ENCODE measurements around the gene ID2. TPM values are rescaled to one million over a fixed set of nuclear protein-coding genes. Genes with fewer than 3 reads are reported as not detected.
A peak's percentile ranks its signal among the peaks of the same experiment; 100 is the strongest.

Gene ID2
- total and polyA plus RNA-seq, 2 of the 13 experiments (the other 11 are each of a cell fraction or from before 2014, with no cell fraction given): 214 to 719 TPM

DNA sequence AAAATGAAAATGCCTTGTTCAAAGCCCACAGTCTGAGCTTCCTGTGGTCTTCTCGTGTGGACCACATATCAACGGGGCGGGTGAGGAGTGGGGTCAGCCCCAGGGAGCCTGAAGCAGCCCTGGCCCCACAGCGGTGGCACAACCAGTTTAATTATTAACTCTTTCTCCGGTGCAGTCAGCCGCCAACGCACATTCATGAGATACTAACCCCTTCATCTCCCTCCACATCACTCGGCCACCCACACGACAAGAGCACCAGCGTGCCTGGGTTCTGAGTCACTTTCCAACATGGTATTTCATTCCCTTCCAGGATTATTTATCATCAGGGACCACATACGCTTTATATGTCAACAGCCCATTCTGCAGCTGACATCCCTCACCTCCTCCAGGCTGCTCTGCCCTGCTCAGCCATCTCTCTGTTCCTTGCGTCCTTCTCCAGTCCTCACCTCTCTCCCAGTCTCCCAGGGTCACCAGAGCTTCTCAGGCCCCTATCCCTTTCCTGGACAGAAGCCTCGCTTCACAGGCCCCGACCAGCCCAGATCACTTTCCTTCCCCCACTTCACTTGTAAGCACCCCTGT lies 48.0 kb upstream of the ID2 start (continued):
- TF ChIP-seq, protein P1, sequence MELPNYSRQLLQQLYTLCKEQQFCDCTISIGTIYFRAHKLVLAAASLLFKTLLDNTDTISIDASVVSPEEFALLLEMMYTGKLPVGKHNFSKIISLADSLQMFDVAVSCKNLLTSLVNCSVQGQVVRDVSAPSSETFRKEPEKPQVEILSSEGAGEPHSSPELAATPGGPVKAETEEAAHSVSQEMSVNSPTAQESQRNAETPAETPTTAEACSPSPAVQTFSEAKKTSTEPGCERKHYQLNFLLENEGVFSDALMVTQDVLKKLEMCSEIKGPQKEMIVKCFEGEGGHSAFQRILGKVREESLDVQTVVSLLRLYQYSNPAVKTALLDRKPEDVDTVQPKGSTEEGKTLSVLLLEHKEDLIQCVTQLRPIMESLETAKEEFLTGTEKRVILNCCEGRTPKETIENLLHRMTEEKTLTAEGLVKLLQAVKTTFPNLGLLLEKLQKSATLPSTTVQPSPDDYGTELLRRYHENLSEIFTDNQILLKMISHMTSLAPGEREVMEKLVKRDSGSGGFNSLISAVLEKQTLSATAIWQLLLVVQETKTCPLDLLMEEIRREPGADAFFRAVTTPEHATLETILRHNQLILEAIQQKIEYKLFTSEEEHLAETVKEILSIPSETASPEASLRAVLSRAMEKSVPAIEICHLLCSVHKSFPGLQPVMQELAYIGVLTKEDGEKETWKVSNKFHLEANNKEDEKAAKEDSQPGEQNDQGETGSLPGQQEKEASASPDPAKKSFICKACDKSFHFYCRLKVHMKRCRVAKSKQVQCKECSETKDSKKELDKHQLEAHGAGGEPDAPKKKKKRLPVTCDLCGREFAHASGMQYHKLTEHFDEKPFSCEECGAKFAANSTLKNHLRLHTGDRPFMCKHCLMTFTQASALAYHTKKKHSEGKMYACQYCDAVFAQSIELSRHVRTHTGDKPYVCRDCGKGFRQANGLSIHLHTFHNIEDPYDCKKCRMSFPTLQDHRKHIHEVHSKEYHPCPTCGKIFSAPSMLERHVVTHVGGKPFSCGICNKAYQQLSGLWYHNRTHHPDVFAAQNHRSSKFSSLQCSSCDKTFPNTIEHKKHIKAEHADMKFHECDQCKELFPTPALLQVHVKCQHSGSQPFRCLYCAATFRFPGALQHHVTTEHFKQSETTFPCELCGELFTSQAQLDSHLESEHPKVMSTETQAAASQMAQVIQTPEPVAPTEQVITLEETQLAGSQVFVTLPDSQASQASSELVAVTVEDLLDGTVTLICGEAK (IDR thresholded peaks at IDR 0.05): no peak
- TF ChIP-seq, protein P1 (CRISPR knock-in tag; IDR thresholded peaks at IDR 0.05): no peak
- TF ChIP-seq, protein P2, sequence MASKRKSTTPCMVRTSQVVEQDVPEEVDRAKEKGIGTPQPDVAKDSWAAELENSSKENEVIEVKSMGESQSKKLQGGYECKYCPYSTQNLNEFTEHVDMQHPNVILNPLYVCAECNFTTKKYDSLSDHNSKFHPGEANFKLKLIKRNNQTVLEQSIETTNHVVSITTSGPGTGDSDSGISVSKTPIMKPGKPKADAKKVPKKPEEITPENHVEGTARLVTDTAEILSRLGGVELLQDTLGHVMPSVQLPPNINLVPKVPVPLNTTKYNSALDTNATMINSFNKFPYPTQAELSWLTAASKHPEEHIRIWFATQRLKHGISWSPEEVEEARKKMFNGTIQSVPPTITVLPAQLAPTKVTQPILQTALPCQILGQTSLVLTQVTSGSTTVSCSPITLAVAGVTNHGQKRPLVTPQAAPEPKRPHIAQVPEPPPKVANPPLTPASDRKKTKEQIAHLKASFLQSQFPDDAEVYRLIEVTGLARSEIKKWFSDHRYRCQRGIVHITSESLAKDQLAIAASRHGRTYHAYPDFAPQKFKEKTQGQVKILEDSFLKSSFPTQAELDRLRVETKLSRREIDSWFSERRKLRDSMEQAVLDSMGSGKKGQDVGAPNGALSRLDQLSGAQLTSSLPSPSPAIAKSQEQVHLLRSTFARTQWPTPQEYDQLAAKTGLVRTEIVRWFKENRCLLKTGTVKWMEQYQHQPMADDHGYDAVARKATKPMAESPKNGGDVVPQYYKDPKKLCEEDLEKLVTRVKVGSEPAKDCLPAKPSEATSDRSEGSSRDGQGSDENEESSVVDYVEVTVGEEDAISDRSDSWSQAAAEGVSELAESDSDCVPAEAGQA (IDR thresholded peaks at IDR 0.05; ENCODE audit: low read depth): no peak
- TF ChIP-seq, protein P2 (CRISPR knock-in tag; IDR thresholded peaks at IDR 0.05; ENCODE audit: borderline replicate concordance): no peak
- no peak for TF ChIP-seq ZSCAN9 (CRISPR knock-in tag; IDR thresholded peaks at IDR 0.05; ENCODE audit: borderline replicate concordance)
- no peak for TF ChIP-seq HMGA1 (CRISPR knock-in tag; conservative IDR thresholded peaks at IDR 0.05)
- peak; percentile 96 for TF ChIP-seq MED1 (CRISPR knock-in tag; IDR thresholded peaks at IDR 0.05)
- no peak for TF ChIP-seq MAFK (conservative IDR thresholded peaks at IDR 0.05 in 1 of 2, IDR thresholded peaks at IDR 0.05 in 1 of 2; ENCODE audit: low read length in 2 of 2)
- no peak for TF ChIP-seq PHF5A (CRISPR knock-in tag; IDR thresholded peaks at IDR 0.05; ENCODE audit: low read depth, unreplicated experiment)
- TF ChIP-seq NR2F2 (IDR thresholded peaks at IDR 0.05; ENCODE audit: borderline replicate concordance, low read depth): no peak

Measured in HepG2 (cell line).